Endothelial cell of umbilical vein (primary cell): Measurements from ENCODE around the gene SLC6A19.

Experiments
- POLR2A ChIP-seq: IDR thresholded peaks from 2 replicates; pipeline ENCODE4 v1.6.1; 2012; ENCODE audit warnings: low read depth, mild to moderate bottlenecking, control low read depth, low read length
- POLR2AphosphoS5 ChIP-seq: IDR thresholded peaks from 2 replicates; pipeline ENCODE4 v1.6.1; 2012; ENCODE audit warnings: low read depth, mild to moderate bottlenecking, control low read depth, low read length, moderate library complexity; ENCODE audit not compliant: insufficient read depth
- TF ChIP-seq, protein P1 (sequence below), 2 donors: IDR thresholded peaks; 1 replicate in 1 of 2; 2 replicates in 1 of 2; pipeline ENCODE4 v1.5.1; 2011; ENCODE audit warnings: low read length in 2 of 2, mild to moderate bottlenecking in 2 of 2, moderate library complexity in 2 of 2, control low read depth in 1 of 2, inconsistent platforms in 1 of 2, low read depth in 1 of 2; ENCODE audit not compliant: insufficient read depth in 1 of 2; ENCODE audit errors: extremely low read depth in 1 of 2

DNA sequence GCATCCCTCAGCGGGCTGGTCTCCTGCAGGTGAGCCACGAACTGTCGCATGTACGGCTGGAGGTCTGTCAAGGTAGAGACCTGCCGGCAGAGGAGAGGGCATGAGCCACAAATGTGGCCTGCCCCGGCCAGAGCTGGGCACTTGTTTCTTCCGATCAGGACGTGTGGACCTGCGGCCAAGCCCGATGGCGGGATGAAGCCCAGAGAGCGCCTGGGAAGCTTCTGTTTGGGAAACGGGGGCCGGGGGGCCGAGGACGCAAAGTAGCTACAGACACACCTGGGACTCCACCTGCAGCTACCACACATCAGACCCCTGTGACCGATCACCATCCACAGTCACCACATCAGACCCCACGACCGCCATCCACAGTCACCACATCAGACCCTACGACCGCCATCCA, 70.8 kb downstream of the SLC6A19 start:
- TF ChIP-seq, protein P1, sequence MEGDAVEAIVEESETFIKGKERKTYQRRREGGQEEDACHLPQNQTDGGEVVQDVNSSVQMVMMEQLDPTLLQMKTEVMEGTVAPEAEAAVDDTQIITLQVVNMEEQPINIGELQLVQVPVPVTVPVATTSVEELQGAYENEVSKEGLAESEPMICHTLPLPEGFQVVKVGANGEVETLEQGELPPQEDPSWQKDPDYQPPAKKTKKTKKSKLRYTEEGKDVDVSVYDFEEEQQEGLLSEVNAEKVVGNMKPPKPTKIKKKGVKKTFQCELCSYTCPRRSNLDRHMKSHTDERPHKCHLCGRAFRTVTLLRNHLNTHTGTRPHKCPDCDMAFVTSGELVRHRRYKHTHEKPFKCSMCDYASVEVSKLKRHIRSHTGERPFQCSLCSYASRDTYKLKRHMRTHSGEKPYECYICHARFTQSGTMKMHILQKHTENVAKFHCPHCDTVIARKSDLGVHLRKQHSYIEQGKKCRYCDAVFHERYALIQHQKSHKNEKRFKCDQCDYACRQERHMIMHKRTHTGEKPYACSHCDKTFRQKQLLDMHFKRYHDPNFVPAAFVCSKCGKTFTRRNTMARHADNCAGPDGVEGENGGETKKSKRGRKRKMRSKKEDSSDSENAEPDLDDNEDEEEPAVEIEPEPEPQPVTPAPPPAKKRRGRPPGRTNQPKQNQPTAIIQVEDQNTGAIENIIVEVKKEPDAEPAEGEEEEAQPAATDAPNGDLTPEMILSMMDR (IDR thresholded peaks at IDR 0.05; ENCODE audit: extremely low read depth in 1 of 2, insufficient read depth in 1 of 2, low read depth in 1 of 2, low read length in 2 of 2): no peak
- TF ChIP-seq POLR2A (no peak), POLR2AphosphoS5 (no peak)
